Measurements from ENCODE around the gene CEP162. TPM values are rescaled to one million over a fixed set of nuclear protein-coding genes. Genes with fewer than 3 reads are reported as not detected.

The CEP162 gene
- total RNA-seq, 1 experiment from 2014 or later = 7.3 TPM

DNA sequence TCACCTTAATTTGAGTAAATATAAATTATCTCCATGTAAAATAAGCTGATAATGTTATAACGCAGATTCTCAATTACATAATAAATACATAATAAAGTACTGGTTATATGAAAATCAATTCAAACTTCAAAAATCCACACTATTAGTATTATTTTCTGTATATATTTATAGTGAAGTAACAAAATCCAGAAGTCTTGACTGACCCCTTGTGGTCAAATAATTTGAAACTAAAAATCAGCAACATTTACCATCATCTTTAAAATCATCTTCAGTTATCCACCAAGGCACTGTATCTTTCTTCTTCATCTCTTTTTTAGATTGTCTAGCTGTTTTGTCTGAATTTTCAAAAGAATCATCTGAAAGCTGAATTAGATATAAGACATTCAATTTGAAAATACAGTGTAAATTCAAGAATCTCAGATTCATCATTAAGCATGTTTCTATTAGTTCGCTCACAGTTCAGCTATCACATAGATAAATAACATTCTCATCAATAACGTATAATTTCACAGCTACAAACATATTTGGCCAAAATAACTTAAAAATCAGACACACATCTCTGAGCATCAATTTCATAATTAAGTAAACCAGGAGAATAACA, 6.5 kb downstream of the CEP162 start:
- CTCF ChIA-PET = no interaction called here
- H3K36me3 ChIP-seq (ENCODE audit: control insufficient read depth, insufficient read depth, low read length) = no peaks in the 10 kb centered on the region
- Mint-ChIP-seq H3K27me3 (ENCODE audit: insufficient read depth, unreplicated experiment) (no peaks in the 10 kb centered on the region), H3K9me3 (ENCODE audit: unreplicated experiment) (no peaks in the 10 kb centered on the region), H3K27ac (ENCODE audit: unreplicated experiment) (no peak overlapping the region), H3K36me3 (ENCODE audit: insufficient read depth, unreplicated experiment) (peaks cover 6% of the 10 kb centered on the region), H3K4me1 (ENCODE audit: low read depth, unreplicated experiment) (no peaks in the 10 kb centered on the region), H3K4me3 (ENCODE audit: unreplicated experiment) (no peak overlapping the region)
- no peaks in the 10 kb centered on the region for H3K27me3 ChIP-seq (replicated peaks; ENCODE audit: control insufficient read depth, insufficient read depth, low read length)
- no peak for DNase-seq
- no peaks in the 10 kb centered on the region for H3K9me3 ChIP-seq
- H3K4me1 ChIP-seq = no peaks in the 10 kb centered on the region
- BruUV-seq (replicated peaks) = no TSS peak
- TF ChIP-seq, protein P1, sequence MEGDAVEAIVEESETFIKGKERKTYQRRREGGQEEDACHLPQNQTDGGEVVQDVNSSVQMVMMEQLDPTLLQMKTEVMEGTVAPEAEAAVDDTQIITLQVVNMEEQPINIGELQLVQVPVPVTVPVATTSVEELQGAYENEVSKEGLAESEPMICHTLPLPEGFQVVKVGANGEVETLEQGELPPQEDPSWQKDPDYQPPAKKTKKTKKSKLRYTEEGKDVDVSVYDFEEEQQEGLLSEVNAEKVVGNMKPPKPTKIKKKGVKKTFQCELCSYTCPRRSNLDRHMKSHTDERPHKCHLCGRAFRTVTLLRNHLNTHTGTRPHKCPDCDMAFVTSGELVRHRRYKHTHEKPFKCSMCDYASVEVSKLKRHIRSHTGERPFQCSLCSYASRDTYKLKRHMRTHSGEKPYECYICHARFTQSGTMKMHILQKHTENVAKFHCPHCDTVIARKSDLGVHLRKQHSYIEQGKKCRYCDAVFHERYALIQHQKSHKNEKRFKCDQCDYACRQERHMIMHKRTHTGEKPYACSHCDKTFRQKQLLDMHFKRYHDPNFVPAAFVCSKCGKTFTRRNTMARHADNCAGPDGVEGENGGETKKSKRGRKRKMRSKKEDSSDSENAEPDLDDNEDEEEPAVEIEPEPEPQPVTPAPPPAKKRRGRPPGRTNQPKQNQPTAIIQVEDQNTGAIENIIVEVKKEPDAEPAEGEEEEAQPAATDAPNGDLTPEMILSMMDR (IDR thresholded peaks at IDR 0.05; ENCODE audit: insufficient read depth in 1 of 2, low read depth in 1 of 2, low read length in 1 of 2, severe bottlenecking in 1 of 2, unreplicated experiment in 1 of 2) = peak; percentile 35 to 56
- intact Hi-C loops (cut with micrococcal nuclease; ENCODE audit: unreplicated experiment) = loop anchor here (1.0 to 2.0 kb wide), 3 partner anchors 300 to 606 kb away; no protein-coding TSS in a partner anchor
- no peak overlapping the region for H3K4me3 ChIP-seq (ENCODE audit: low read depth, low read length)
- POLR2A ChIA-PET = no interaction called here

DNA sequence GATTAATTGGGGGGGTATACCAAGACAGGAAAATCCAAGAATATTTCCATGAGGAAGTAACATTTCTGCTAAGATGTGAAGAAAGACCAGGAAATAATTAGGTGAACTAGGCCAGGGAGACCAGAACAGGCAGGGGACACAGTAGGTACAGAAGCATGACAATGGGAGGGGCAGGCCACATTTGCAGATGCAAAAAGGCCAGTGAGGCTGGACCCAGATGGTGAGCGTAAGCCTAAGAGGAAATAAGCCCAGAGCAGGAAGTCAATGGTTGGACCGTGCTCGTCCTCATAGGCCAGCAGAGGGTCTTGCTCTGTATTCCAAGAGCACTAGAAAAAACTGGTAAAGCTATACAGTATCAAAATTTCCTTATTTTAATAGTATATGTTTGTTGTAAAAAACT, 9.4 kb downstream of the CEP162 start:
- Mint-ChIP-seq H3K27me3 (ENCODE audit: insufficient read depth, unreplicated experiment) (no peaks in the 10 kb centered on the region), H3K4me1 (ENCODE audit: low read depth, unreplicated experiment) (no peaks in the 10 kb centered on the region), H3K9me3 (ENCODE audit: unreplicated experiment) (no peaks in the 10 kb centered on the region), H3K27ac (ENCODE audit: unreplicated experiment) (no peak overlapping the region), H3K36me3 (ENCODE audit: insufficient read depth, unreplicated experiment) (no peaks in the 10 kb centered on the region), H3K4me3 (ENCODE audit: unreplicated experiment) (no peak overlapping the region)
- TF ChIP-seq, protein P1 (IDR thresholded peaks at IDR 0.05; ENCODE audit: insufficient read depth in 1 of 2, low read depth in 1 of 2, low read length in 1 of 2, severe bottlenecking in 1 of 2, unreplicated experiment in 1 of 2) = no peak
- intact Hi-C loops (cut with micrococcal nuclease; ENCODE audit: unreplicated experiment) = no loop called here
- ChIA-PET CTCF (no interaction called here), POLR2A (no interaction called here)
- H3K9me3 ChIP-seq = no peaks in the 10 kb centered on the region
- no peaks in the 10 kb centered on the region for H3K4me1 ChIP-seq
- no peak overlapping the region for H3K4me3 ChIP-seq (ENCODE audit: low read depth, low read length)
- no peaks in the 10 kb centered on the region for H3K27me3 ChIP-seq (replicated peaks; ENCODE audit: control insufficient read depth, insufficient read depth, low read length)
- H3K36me3 ChIP-seq (ENCODE audit: control insufficient read depth, insufficient read depth, low read length) = no peaks in the 10 kb centered on the region
- BruUV-seq (replicated peaks) = no TSS peak
- no peak for DNase-seq

DNA sequence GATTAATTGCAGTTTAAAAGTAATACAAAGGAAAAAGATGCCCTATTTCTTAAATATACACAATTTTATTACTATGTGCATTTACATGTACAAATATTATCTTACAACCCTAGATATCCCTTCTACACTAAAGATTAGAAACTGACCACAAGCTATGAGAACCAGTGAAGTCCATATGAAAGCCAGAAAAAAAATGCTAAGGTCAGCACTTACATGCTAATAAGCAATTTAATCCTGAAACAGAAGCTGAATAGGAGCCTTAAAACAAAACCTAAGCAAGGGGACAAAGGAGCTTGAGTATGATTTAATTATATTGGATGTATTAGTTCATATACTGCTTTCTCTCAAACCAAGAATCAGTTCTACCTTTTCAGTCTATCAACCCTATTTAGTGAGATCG, 14.2 kb downstream of the CEP162 start:
- H3K36me3 Mint-ChIP-seq (ENCODE audit: insufficient read depth, unreplicated experiment) = no peaks in the 10 kb centered on the region
- Histone ChIP-seq H3K4me1 (peaks cover 7% of the 10 kb centered on the region), H3K27me3 (replicated peaks; ENCODE audit: control insufficient read depth, insufficient read depth, low read length) (no peaks in the 10 kb centered on the region), H3K9me3 (no peaks in the 10 kb centered on the region), H3K36me3 (ENCODE audit: control insufficient read depth, insufficient read depth, low read length) (no peaks in the 10 kb centered on the region), H3K4me3 (ENCODE audit: low read depth, low read length) (no peak overlapping the region)
- ChIA-PET CTCF (no interaction called here), POLR2A (no interaction called here)
- BruUV-seq (replicated peaks) = no TSS peak
- H3K27ac Mint-ChIP-seq (ENCODE audit: unreplicated experiment) = no peak overlapping the region
- H3K27me3 Mint-ChIP-seq (ENCODE audit: insufficient read depth, unreplicated experiment) = no peaks in the 10 kb centered on the region
- no peak overlapping the region for H3K4me3 Mint-ChIP-seq (ENCODE audit: unreplicated experiment)
- DNase-seq = no peak
- intact Hi-C loops (cut with micrococcal nuclease; ENCODE audit: unreplicated experiment) = no loop called here
- TF ChIP-seq, protein P1 (IDR thresholded peaks at IDR 0.05; ENCODE audit: insufficient read depth in 1 of 2, low read depth in 1 of 2, low read length in 1 of 2, severe bottlenecking in 1 of 2, unreplicated experiment in 1 of 2) = no peak
- no peaks in the 10 kb centered on the region for H3K9me3 Mint-ChIP-seq (ENCODE audit: unreplicated experiment)
- peaks cover 6% of the 10 kb centered on the region for H3K4me1 Mint-ChIP-seq (ENCODE audit: low read depth, unreplicated experiment)

All from Caco-2 (cell line).